DND-41 (cell line): ENCODE measurements around the gene SLCO2A1.

Source experiments
- ATAC-seq: fragments of 200-7000 bp; cut with Tn5 transposase; 3 replicates; pipeline ENCODE4 v1.9.1; 2021; ENCODE audit warnings: low read depth; ENCODE audit not compliant: insufficient read depth
- DNase-seq: peaks from one replicate; pipeline ENCODE4 v3.0.0-alpha.2; 2020
- H2AFZ ChIP-seq: 2 replicates; pipeline ENCODE4 v1.6.0; 2012; ENCODE audit warnings: low read depth, low read length
- H3K27ac ChIP-seq: 2 replicates; pipeline ENCODE4 v1.5.1; 2012; ENCODE audit warnings: low read length, inconsistent platforms
- H3K27me3 ChIP-seq: fragments of 200-600 bp; sonication (generic); 2 replicates; pipeline ENCODE4 v1.6.0; 2012; ENCODE audit warnings: low read length, mild to moderate bottlenecking, inconsistent platforms; ENCODE audit not compliant: insufficient read depth, poor library complexity
- H3K36me3 ChIP-seq: 2 replicates; pipeline ENCODE4 v1.5.1; 2012; ENCODE audit warnings: low read length, inconsistent platforms; ENCODE audit not compliant: insufficient read depth
- H3K4me1 ChIP-seq: 2 replicates; pipeline ENCODE4 v1.5.1; 2012; ENCODE audit warnings: mild to moderate bottlenecking, low read length; ENCODE audit not compliant: insufficient read depth
- H3K4me2 ChIP-seq: 2 replicates; pipeline ENCODE4 v1.6.0; 2012; ENCODE audit warnings: mild to moderate bottlenecking, moderate library complexity, low read length, inconsistent platforms; ENCODE audit not compliant: insufficient read depth
- H3K4me3 ChIP-seq, 2 experiments: fragments of 200-600 bp in 1 of 2; shearing (Covaris generic) in 1 of 2; 2 replicates each; pipeline ENCODE4 v1.5.1; 2012 to 2016; ENCODE audit warnings: inconsistent platforms in 2 of 2, low read length in 2 of 2, mild to moderate bottlenecking in 2 of 2, low read depth in 1 of 2, moderate library complexity in 1 of 2
- H3K79me2 ChIP-seq: 2 replicates; pipeline ENCODE4 v1.6.0; 2012; ENCODE audit warnings: low read length, inconsistent platforms; ENCODE audit not compliant: insufficient read depth
- H3K9ac ChIP-seq: 2 replicates; pipeline ENCODE4 v1.6.0; 2012; ENCODE audit warnings: low read depth, mild to moderate bottlenecking, inconsistent platforms, low read length, moderate library complexity
- H3K9me3 ChIP-seq: 2 replicates; pipeline ENCODE4 v1.5.1; 2012; ENCODE audit warnings: low read length, moderate library complexity, mild to moderate bottlenecking, inconsistent platforms; ENCODE audit not compliant: insufficient read depth, severe bottlenecking
- H4K20me1 ChIP-seq: 2 replicates; pipeline ENCODE4 v1.6.0; 2012; ENCODE audit warnings: low read length; ENCODE audit not compliant: insufficient read depth
- CTCF ChIP-seq: IDR thresholded peaks from 2 replicates; pipeline ENCODE4 v1.5.1; 2012; ENCODE audit warnings: borderline replicate concordance, low read length, moderate library complexity, mild to moderate bottlenecking; ENCODE audit not compliant: poor library complexity, severe bottlenecking; ENCODE audit errors: extremely low read depth
- EZH2 ChIP-seq: IDR thresholded peaks from 3 replicates; pipeline ENCODE4 v1.6.1; 2012; ENCODE audit warnings: borderline replicate concordance, low read depth, mild to moderate bottlenecking, moderate library complexity, low read length, inconsistent platforms; ENCODE audit not compliant: severe bottlenecking

SLCO2A1 gene

GRCh38 chr3:133887803-133888703, 141.7 kb downstream of the SLCO2A1 start:
- no peak overlapping the region for H3K4me2 ChIP-seq
- no peaks in the 10 kb centered on the region for H3K4me1 ChIP-seq
- no peaks in the 10 kb centered on the region for H3K36me3 ChIP-seq
- no peak overlapping the region for H3K27ac ChIP-seq
- no peak overlapping the region for H3K4me3 ChIP-seq
- H3K79me2 ChIP-seq = no peaks in the 10 kb centered on the region
- no peak overlapping the region for H2AFZ ChIP-seq
- ATAC-seq (no peak), DNase-seq (no peak)
- no peaks in the 10 kb centered on the region for H4K20me1 ChIP-seq
- H3K27me3 ChIP-seq = no peaks in the 10 kb centered on the region
- H3K9me3 ChIP-seq = no peaks in the 10 kb centered on the region
- TF ChIP-seq CTCF = no peak
- TF ChIP-seq EZH2 = no peak
- no peak overlapping the region for H3K9ac ChIP-seq

- DNase-seq (no peak), ATAC-seq (no peak)
- H3K9me3 ChIP-seq = no peaks in the 10 kb centered on the region
- H3K4me1 ChIP-seq = no peaks in the 10 kb centered on the region
- H3K79me2 ChIP-seq = no peaks in the 10 kb centered on the region
- no peak overlapping the region for H3K27ac ChIP-seq
- TF ChIP-seq CTCF (no peak), EZH2 (no peak)
- H3K36me3 ChIP-seq = no peaks in the 10 kb centered on the region
- no peaks in the 10 kb centered on the region for H4K20me1 ChIP-seq
- H3K27me3 ChIP-seq = no peaks in the 10 kb centered on the region
- no peak overlapping the region for H2AFZ ChIP-seq
- no peak overlapping the region for H3K4me2 ChIP-seq
- no peak overlapping the region for H3K4me3 ChIP-seq
- H3K9ac ChIP-seq = no peak overlapping the region
These were observed 142.5 kb downstream of the SLCO2A1 start for GRCh38 chr3:133887074-133887802.

- Histone ChIP-seq H3K4me3 (no peak overlapping the region), H3K4me2 (no peak overlapping the region), H4K20me1 (no peaks in the 10 kb centered on the region), H3K79me2 (no peaks in the 10 kb centered on the region), H3K9me3 (no peaks in the 10 kb centered on the region), H3K27ac (no peak overlapping the region), H3K4me1 (no peaks in the 10 kb centered on the region), H3K9ac (no peak overlapping the region), H3K36me3 (no peaks in the 10 kb centered on the region), H3K27me3 (no peaks in the 10 kb centered on the region), H2AFZ (no peak overlapping the region)
- DNase-seq (no peak), ATAC-seq (no peak)
- no peak for TF ChIP-seq CTCF
- no peak for TF ChIP-seq EZH2
These were observed 143.5 kb downstream of the SLCO2A1 start for GRCh38 chr3:133886031-133886722.
